Uterus (tissue), 4 donors: Measurements from ENCODE around the gene CACNA1F. TPM values are rescaled to one million over a fixed set of nuclear protein-coding genes. Genes with fewer than 3 reads are reported as not detected.

Source experiments
- DNase-seq, 2 donors: peaks; one replicate each; pipeline ENCODE4 v3.0.0-alpha.2; 2019 to 2020
- H3K27ac ChIP-seq, 2 donors: fragments of 200-600 bp; sonication (generic); 1 replicate in 1 of 2; 2 replicates in 1 of 2; pipeline ENCODE4 v1.5.1; 2016 to 2018
- H3K27me3 ChIP-seq, 2 donors: fragments of 200-600 bp; sonication (generic); one replicate each; pipeline ENCODE4 v1.5.1; 2018 to 2019; ENCODE audit warnings: control low read depth in 1 of 2
- H3K36me3 ChIP-seq, 2 donors: fragments of 200-600 bp; sonication (generic); one replicate each; pipeline ENCODE4 v1.5.1; 2019; ENCODE audit warnings: control low read depth in 1 of 2
- H3K4me1 ChIP-seq, 2 donors: fragments of 200-600 bp; sonication (generic); one replicate each; pipeline ENCODE4 v1.5.1; 2018 to 2019; ENCODE audit warnings: control low read depth in 1 of 2
- H3K4me3 ChIP-seq, 2 donors: fragments of 200-600 bp; sonication (generic); 1 replicate in 1 of 2; 2 replicates in 1 of 2; pipeline ENCODE4 v1.5.1; 2018 to 2019; ENCODE audit warnings: mild to moderate bottlenecking in 1 of 2
- H3K9me3 ChIP-seq, 2 donors: fragments of 200-600 bp; sonication (generic); one replicate each; pipeline ENCODE4 v1.5.1; 2019; ENCODE audit warnings: control low read depth in 1 of 2
- CTCF ChIP-seq, 4 experiments: fragments of 200-600 bp in 2 of 4; fragments of 450-650 bp in 2 of 4; sonication (generic) in 2 of 4; IDR thresholded peaks; one replicate each; pipeline ENCODE4 v1.5.1; 2016 to 2019; ENCODE audit warnings: antibody characterized with exemption in 4 of 4, mild to moderate bottlenecking in 2 of 4, moderate library complexity in 1 of 4
- POLR2A ChIP-seq, 2 donors: fragments of 450-650 bp; IDR thresholded peaks; one replicate each; pipeline ENCODE4 v1.6.1; 2016; ENCODE audit warnings: antibody characterized with exemption in 2 of 2, mild to moderate bottlenecking in 1 of 2, moderate library complexity in 1 of 2
- intact Hi-C: fragments of 100-400 bp; cut with DNase I; formaldehyde crosslinking; loops from one replicate; pipeline ENCODE4 v1.15.1; 2023; ENCODE audit warnings: low total_unique reads
- total RNA-seq, 4 donors: library from RNA; depleted of rRNA in 3 of 4; stranded (reverse); fragments of >200 nt in 3 of 4; gene quantifications; one replicate each; pipeline versions ENCODE4 v1.1.0 to v1.2.4, GENCODE V29; 2014 to 2023
- donor health status: DM: yes; HTN: yes; CAD: no.

The CACNA1F gene
- total RNA-seq, 4 donors from 2014 or later: 0.07 to 0.98 TPM; not detected in 2

GRCh38 chrX:49269767-49270248, 36.7 kb upstream of the CACNA1F start, which contains the start of gene PPP1R3F:
Gene PPP1R3F, plus strand, starts transcription at chrX:49269793. Its CDS starts 77 bp downstream, at chrX:49269870.
- TF ChIP-seq CTCF (IDR thresholded peaks at IDR 0.05) (no peak), POLR2A (IDR thresholded peaks at IDR 0.05) (peak in 1 of 2 donors; percentile 87)
- DNase-seq: no peak
- intact Hi-C loops: no loop called here
- no peaks in the 10 kb centered on the region for H3K9me3 ChIP-seq
- no peaks in the 10 kb centered on the region for H3K36me3 ChIP-seq
- peak within 1 kb of the TSS; percentile 89 to 93 for H3K27ac ChIP-seq
- no peaks in the 10 kb centered on the region for H3K27me3 ChIP-seq
- H3K4me3 ChIP-seq: peak within 1 kb of the TSS; percentile 46 to 58
- no peaks in the 10 kb centered on the region for H3K4me1 ChIP-seq

- DNase-seq: peak; percentile 95 to 98
- Histone ChIP-seq H3K36me3 (no peaks in the 10 kb centered on the region), H3K9me3 (no peaks in the 10 kb centered on the region), H3K27ac (peak overlapping the region; percentile 89 to 93), H3K4me3 (peak overlapping the region; percentile 38 to 58), H3K27me3 (no peaks in the 10 kb centered on the region), H3K4me1 (no peaks in the 10 kb centered on the region)
- TF ChIP-seq POLR2A (IDR thresholded peaks at IDR 0.05) (peak; percentile 50 to 58), CTCF (IDR thresholded peaks at IDR 0.05) (no peak)
- intact Hi-C loops: no loop called here
Measured at GRCh38 chrX:49269010-49269766, 36.0 kb upstream of the CACNA1F start.

GRCh38 chrX:49268702-49269009, 35.5 kb upstream of the CACNA1F start:
- peak overlapping the region; percentile 27 to 58 for H3K4me3 ChIP-seq
- no peaks in the 10 kb centered on the region for H3K36me3 ChIP-seq
- intact Hi-C loops: no loop called here
- peak overlapping the region; percentile 89 to 93 for H3K27ac ChIP-seq
- no peaks in the 10 kb centered on the region for H3K4me1 ChIP-seq
- no peak for DNase-seq
- no peaks in the 10 kb centered on the region for H3K9me3 ChIP-seq
- no peak for TF ChIP-seq POLR2A (IDR thresholded peaks at IDR 0.05)
- no peak for TF ChIP-seq CTCF (IDR thresholded peaks at IDR 0.05)
- H3K27me3 ChIP-seq: no peaks in the 10 kb centered on the region

GRCh38 chrX:49266523-49267445, 33.6 kb upstream of the CACNA1F start:
- Histone ChIP-seq H3K4me3 (no peak overlapping the region), H3K36me3 (no peaks in the 10 kb centered on the region), H3K4me1 (no peaks in the 10 kb centered on the region), H3K9me3 (no peaks in the 10 kb centered on the region), H3K27me3 (no peaks in the 10 kb centered on the region), H3K27ac (no peak overlapping the region)
- TF ChIP-seq CTCF (IDR thresholded peaks at IDR 0.05) (no peak), POLR2A (IDR thresholded peaks at IDR 0.05) (no peak)
- intact Hi-C loops: no loop called here
- no peak for DNase-seq

GRCh38 chrX:49264460-49264859, 31.3 kb upstream of the CACNA1F start, which contains the start of gene FOXP3:
Gene FOXP3, minus strand, starts transcription at chrX:49264710. Its CDS starts 6,205 bp downstream, at chrX:49258505.
- no peaks in the 10 kb centered on the region for H3K27me3 ChIP-seq
- intact Hi-C loops: no loop called here
- DNase-seq: no peak
- H3K36me3 ChIP-seq: no peaks in the 10 kb centered on the region
- H3K4me3 ChIP-seq: no peak within 1 kb of the TSS
- H3K27ac ChIP-seq: no peak within 1 kb of the TSS
- no peaks in the 10 kb centered on the region for H3K9me3 ChIP-seq
- H3K4me1 ChIP-seq: no peaks in the 10 kb centered on the region
- no peak for TF ChIP-seq POLR2A (IDR thresholded peaks at IDR 0.05)
